IPS-15b (cell line): ENCODE measurements around the gene FSCN2.
"Not testable (repeated sequence)": the region's sequence is repeated elsewhere in the genome, so short reads cannot be mapped to it uniquely, and the experiment has no call there.

Source experiments
- H3K27me3 ChIP-seq: one replicate; pipeline ENCODE4 v1.6.1; 2013; ENCODE audit warnings: low read length; ENCODE audit not compliant: control insufficient read depth, insufficient read depth
- H3K36me3 ChIP-seq: one replicate; pipeline ENCODE4 v1.6.1; 2013; ENCODE audit warnings: low read length; ENCODE audit not compliant: control insufficient read depth, insufficient read depth
- H3K4me1 ChIP-seq: one replicate; pipeline ENCODE4 v1.6.1; 2013; ENCODE audit warnings: mild to moderate bottlenecking, low read length; ENCODE audit not compliant: control insufficient read depth, insufficient read depth
- H3K4me3 ChIP-seq: one replicate; pipeline ENCODE4 v1.5.1; 2013; ENCODE audit warnings: low read depth, low read length
- H3K9ac ChIP-seq: one replicate; pipeline ENCODE4 v1.6.1; 2013; ENCODE audit warnings: low read depth, mild to moderate bottlenecking, low read length
- H3K9me3 ChIP-seq: one replicate; pipeline ENCODE4 v1.6.1; 2013; ENCODE audit warnings: mild to moderate bottlenecking, low read length; ENCODE audit not compliant: control insufficient read depth, insufficient read depth

The FSCN2 gene

DNA sequence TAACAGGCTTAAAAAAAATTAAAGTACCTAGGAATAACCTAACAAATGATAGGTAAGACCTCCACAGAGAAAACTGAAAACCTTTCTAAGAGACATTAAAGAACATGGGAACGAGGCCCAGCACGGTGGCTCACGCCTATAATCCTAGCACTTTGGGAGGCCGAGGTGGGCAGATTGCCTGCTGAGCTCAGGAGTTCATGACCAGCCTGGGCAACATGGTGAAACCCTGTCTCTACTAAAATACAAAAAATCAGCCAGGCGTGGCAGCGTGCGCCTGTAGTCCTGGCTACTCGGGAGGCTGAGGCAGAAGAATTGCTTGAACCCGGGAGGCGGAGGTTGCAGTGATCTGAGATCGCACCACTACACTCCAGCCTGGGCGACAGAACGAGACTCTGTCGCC lies 56.6 kb downstream of the FSCN2 start:
- not testable (repeated sequence) for H3K9ac ChIP-seq, H3K4me3 ChIP-seq, H3K27me3 ChIP-seq, H3K9me3 ChIP-seq, H3K4me1 ChIP-seq
- peaks cover 44% of the 10 kb centered on the region for H3K36me3 ChIP-seq

DNA sequence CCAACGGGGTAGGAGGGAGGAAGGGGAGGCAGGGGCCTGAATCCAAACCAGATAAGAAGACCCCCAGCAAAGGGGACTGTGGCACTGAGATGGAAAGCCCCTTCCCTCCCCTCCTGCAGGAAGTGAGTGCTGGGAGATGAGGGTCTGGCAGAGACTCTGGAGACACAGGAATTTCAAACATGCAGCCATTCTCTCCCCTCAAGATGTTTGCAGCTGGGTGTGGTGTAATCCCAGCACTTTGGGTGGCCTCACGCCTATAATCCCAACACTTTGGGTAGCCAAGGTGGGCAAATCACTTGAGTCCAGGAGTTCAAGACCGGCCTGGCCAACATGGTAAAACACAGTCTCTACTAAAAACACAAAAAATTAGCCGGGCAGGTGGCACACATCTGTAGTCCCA lies 57.9 kb downstream of the FSCN2 start:
- H3K9me3 ChIP-seq: no peaks in the 10 kb centered on the region
- no peak overlapping the region for H3K4me3 ChIP-seq
- H3K4me1 ChIP-seq: no peaks in the 10 kb centered on the region
- no peaks in the 10 kb centered on the region for H3K27me3 ChIP-seq
- H3K9ac ChIP-seq: no peak overlapping the region
- peaks cover 46% of the 10 kb centered on the region for H3K36me3 ChIP-seq
